Posterior cingulate gyrus (tissue), 11 donors: ENCODE data around the gene BMPER.

Experiments used
- DNase-seq, 10 donors: peaks; one replicate each; pipeline versions ENCODE4 v3.0.0 to v3.0.0-alpha.2; 2020 to 2021; ENCODE audit warnings: mixed read lengths in 3 of 10
- intact Hi-C: fragments of 100-400 bp; cut with DNase I; formaldehyde crosslinking; loops from one replicate; pipeline ENCODE4 v1.15.1; 2023

BMPER gene

DNA sequence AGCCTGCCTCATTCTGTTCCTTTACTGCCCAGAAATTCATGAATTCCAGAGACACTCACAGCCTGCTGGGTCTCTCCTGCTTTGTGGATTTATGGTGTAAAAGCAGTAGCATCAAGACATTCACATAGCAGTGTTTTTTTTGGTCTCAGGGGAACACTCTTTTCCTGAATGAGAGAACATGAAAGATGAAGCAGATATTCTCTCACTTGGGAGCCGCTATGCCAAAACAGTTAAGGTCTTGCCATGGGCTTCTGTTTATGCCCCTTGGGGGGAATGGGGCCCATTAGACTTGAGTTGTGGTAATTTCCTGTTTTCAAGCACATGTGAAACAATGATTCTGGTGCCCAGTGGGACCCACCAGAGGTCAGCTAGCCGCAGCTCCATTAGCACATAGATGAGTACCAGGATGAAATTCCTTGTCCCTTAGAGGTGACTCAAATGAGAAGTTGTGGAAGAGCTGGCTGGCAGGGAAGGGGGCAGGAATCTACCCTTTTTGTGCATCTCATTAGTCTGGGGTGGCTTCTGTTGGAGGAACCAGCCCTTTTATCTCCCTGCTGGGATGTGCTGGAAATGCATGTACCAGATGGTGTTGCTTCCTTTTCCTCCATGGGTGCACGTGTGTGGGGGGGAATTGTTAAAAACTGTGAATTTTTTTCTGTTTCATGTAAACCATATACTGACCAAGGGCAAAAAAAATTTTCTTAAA, 13.3 kb downstream of the BMPER start:
- DNase-seq: no peak
- intact Hi-C loops: no loop called here

DNA sequence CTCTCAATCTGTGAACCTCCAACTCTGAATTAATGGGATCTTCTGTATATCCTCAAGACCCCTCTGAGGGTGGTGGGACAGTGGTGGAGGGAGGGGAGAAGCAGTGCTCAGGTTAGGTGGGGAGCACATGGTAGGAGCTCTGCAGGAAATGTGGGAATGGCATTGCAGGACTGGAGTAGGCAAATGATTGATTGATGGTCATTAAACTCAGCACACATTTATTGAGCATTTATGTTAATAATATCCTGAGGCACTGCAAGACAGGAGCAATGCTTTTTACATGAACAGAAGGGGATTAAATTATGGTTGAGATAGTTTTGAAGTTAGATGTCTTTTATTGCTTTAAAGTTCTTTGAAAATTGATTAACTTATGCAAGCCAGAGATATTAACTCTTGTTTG, 14.1 kb downstream of the BMPER start:
- no peak for DNase-seq
- intact Hi-C loops: no loop called here

DNA sequence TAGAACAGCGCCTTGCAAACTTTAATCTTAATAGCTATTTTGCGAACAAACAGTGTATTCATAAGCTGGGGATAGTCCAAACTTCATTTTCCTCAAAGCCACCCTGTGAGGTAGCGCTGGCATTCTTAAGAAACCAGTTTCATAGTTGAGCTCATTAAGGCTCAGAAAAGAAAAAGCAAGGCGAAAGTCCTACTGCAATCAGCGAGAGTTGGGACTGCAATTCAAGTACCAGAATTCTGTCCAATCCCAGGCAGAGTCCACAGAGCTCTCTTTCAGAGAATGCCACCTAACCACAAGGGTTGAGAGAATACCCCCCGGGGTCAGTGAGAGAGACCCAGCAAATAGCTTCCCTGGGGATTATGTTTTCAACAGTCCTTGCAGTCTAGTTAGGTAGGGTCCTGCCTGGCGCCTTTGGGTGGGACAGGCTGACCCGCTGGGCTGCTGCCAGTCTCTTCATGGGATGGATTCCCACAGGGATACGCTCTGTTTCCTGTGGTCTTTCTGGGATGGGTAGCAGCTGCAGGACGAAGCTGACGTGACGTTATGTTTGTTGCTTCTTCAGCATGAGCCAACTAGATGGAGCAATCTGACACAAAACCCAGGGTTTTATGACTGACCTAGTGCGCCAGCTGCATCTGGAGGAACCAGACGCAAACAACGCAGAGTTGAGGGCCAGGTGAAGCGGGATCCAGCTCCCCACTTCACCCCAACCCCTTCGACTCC, 16.0 kb downstream of the BMPER start:
- intact Hi-C loops: no loop called here
- no peak for DNase-seq

DNA sequence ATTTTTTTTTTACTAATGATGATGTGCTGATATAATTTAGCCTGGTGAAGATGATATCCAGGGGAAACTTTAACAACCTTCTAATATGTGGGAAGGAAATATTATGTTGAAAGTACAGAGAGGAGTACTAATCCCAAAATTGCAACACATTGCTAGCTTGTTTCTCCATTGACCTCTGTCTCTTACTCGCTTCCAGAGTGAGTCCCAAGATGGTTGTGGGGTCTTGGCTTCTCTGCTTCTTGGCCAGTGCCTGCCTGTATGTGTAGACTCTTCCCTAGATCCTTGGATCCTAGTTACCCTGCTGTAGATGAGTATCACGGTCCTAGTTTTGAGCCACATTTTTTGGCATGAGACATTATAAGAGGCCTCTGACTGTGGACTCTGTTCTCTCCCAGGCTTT, 17.5 kb downstream of the BMPER start:
- DNase-seq: no peak
- intact Hi-C loops: no loop called here

DNA sequence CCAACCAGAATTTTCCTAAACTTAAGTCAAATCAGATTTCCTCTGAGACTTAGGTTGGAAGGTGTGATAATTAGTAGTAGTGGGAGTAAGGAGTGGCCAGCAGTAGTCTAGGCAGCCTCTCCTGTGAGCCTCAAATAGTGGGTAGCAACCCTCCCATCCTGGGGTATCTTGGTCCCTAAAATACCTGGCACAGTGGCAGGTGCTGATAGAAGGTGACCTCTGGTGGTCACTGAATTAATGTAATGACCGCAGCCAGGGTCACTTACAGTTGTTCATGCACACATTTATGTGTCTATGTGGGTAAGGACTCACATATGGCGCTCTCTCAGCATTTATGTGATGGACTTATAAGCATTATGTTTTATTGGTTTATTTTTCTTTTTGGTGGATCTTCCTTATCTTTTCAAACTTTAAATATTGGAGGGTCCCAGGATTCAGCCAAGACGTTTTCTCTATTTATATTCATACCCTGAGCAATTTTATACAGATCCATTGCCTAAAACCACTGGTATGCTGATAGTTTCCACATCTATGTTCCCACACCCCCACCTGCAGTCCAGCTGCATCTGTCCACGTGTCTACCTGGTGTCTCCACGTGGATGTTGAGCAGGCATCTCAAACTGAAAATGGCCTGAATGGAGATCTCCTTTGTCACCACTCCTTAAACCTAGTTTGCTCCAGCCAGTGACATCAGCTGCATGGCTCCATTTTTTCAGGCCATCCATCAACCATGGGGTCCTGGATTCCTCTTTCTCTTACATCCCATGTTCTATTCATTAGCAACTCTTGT, 18.3 kb downstream of the BMPER start:
- no peak for DNase-seq
- intact Hi-C loops: no loop called here

GRCh38 chr7:33926535-33926934, 21.2 kb downstream of the BMPER start:
- intact Hi-C loops: no loop called here
- DNase-seq: no peak

GRCh38 chr7:33928986-33929385, 23.6 kb downstream of the BMPER start:
- DNase-seq: no peak
- intact Hi-C loops: no loop called here

GRCh38 chr7:33932221-33932620, 26.9 kb downstream of the BMPER start:
- intact Hi-C loops: loop anchor here (2.0 to 5.0 kb wide), 2 partner anchors 689 to 745 kb away; no protein-coding TSS in a partner anchor
- no peak for DNase-seq

- DNase-seq: peak; percentile 71 to 98 (median 86)
- intact Hi-C loops: loop anchor here (2.0 to 5.0 kb wide), 2 partner anchors 690 to 746 kb away; no protein-coding TSS in a partner anchor
Observed at GRCh38 chr7:33932832-33933468, 27.6 kb downstream of the BMPER start.

DNA sequence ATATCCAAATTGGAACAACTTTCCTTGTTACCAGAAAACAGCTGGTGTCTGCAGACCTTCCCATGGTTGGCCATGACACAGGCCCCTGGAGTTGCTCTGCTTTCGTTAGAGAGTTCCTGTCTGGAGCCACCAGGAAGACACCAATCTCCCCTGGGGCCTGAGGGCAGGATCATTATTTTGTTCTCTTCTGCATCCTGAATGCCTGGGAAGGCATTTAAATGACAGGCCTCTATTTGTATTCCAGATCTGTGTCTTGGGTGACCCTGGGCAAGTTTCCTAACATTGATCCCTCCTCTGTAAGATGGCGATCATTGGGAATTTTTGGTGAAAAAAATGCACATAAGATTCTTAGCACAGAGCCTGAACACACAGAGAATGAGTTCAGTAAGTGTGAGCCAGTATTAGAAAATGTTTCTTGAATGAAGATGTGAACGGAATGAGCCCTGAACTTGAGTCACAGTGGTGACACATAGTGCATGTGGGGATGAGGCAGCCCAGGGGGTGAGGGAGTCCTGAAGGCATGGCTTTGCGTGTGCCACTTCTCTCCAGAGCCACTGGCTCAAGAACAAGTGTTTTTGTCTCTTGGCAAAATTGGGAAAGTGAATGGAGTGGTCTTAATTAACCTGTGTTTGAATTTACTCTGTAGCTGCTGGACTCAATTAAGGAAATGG, 28.4 kb downstream of the BMPER start:
- intact Hi-C loops: loop anchor here (2.0 to 5.0 kb wide), 2 partner anchors 691 to 746 kb away; no protein-coding TSS in a partner anchor
- no peak for DNase-seq

DNA sequence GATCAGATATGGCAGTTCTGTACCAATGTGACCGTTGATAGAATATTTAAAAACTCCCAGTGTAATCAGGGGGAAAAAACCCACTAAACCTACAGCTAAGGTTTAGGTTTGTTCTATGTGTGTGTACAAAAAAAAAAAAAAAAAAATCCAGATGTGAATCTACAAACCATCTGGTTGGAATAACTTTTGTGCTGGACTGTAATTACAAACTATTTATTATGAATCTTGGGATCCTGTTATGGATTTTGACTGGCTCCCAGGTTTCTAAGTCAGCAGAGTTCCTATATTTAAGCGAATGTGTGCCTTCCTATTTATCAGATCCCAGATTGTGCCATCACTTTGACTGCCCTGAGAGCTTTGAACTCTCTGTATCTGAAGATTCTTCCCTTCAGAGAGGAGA, 29.1 kb downstream of the BMPER start:
- intact Hi-C loops: loop anchor here (5.0 kb wide), 1 partner anchor 747 kb away; no protein-coding TSS in a partner anchor
- no peak for DNase-seq

GRCh38 chr7:33936503-33936902, 31.2 kb downstream of the BMPER start:
- no peak for DNase-seq
- intact Hi-C loops: no loop called here

GRCh38 chr7:33937871-33938270, 32.5 kb downstream of the BMPER start:
- no peak for DNase-seq
- intact Hi-C loops: no loop called here

GRCh38 chr7:33939121-33939520, 33.8 kb downstream of the BMPER start:
- intact Hi-C loops: no loop called here
- no peak for DNase-seq

GRCh38 chr7:33940503-33940902, 35.2 kb downstream of the BMPER start:
- intact Hi-C loops: no loop called here
- no peak for DNase-seq

DNA sequence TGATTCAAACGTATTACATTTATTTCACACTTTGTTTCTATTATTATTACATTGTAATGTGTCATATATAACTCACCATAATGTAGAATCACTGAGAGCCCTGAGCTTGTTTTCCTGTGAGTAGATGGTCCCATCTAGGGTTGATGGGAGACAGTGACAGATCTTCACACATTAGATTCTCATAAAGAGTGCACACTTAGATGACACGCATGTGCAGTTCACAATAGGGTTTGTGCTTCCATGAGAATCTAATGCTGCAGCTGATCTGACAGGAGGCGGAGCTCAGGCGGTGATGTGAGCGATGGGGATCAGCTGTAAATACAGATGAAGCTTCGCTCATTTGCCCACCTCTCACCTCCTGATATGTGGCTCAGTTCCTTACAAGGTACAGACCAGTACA, 36.1 kb downstream of the BMPER start:
- DNase-seq: no peak
- intact Hi-C loops: no loop called here

GRCh38 chr7:33946094-33946699, 40.9 kb downstream of the BMPER start:
- intact Hi-C loops: no loop called here
- no peak for DNase-seq

DNA sequence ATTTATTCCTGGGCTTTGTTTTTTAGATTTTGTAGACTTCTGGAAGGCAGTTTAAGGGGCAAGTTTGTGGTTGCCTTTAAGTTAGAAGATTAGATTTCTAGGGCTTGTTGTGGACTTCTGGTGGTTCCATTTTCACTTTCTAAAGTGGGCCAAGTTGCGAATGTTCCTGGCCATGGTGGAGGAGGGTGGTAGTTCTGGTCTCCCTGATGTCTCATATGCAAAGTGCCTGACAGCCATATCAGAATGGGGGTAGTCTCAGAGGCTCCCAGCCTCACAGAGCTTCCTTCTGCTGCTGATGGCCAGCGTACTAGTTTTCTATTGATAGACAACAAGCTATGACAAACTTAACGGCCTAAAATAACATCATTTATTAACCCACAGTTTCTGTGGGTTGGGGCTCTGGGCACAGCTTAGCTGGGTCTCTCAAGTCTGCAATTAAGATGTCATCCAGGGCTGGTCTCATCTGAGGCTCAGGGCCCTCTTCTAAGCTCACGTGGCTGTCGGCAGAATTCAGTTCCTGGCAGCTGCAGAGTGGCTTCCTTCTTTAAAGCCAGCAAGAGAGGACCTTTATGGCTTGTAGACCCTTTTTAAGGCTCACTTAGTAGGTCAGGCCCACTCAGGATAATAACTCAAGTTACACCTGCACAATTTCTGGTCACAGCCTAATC, 44.8 kb downstream of the BMPER start:
- no peak for DNase-seq
- intact Hi-C loops: no loop called here

DNA sequence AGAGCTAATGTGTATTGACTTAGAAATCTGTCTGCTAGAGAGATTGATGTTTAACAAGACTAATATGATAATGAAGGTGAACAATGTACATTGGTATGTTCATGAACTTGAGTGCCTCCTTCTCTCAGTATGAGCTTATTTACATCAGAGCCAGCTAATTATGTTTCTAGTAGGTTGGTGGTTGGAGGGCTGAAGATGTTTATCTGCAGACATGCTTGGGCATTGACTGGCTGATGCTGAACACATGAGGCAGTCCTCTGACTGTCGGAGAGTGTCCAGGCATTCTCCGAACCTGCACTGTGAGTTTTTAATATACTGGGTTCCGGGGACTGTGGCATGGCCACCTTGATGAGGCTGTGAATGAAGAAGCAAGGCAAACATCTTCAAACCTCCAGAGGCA, 47.5 kb downstream of the BMPER start:
- intact Hi-C loops: no loop called here
- peak in 1 of 10 donors; percentile 14 for DNase-seq
